Lower leg skin (tissue), 4 donors: ENCODE measurements around the gene ZNF580. TPM values are rescaled to one million over a fixed set of nuclear protein-coding genes. Genes with fewer than 3 reads are reported as not detected.

Experiments used
- DNase-seq, 2 donors: peaks; one replicate each; pipeline ENCODE4 v3.0.0-alpha.2; 2019; ENCODE audit warnings: low spot score in 2 of 2
- H3K4me3 ChIP-seq: fragments of 200-600 bp; sonication (generic); 2 replicates; pipeline ENCODE4 v1.5.1; 2017; ENCODE audit warnings: mild to moderate bottlenecking, low read depth; ENCODE audit not compliant: poor library complexity, severe bottlenecking
- POLR2A ChIP-seq, 2 donors: fragments of 450-650 bp; IDR thresholded peaks; one replicate each; pipeline ENCODE4 v1.6.1; 2016 to 2017; ENCODE audit warnings: antibody characterized with exemption in 2 of 2, mild to moderate bottlenecking in 1 of 2, moderate library complexity in 1 of 2
- WGBS, 2 donors: methylation state at CpG; one replicate each; pipeline ENCODE4 v1.1.5; 2018; 5-methylcytosine and 5-hydroxymethylcytosine counted together
- intact Hi-C: fragments of 100-400 bp; cut with DNase I; formaldehyde crosslinking; loops from one replicate; pipeline ENCODE4 v1.15.0; 2023; ENCODE audit warnings: low total_unique reads
- total RNA-seq, 4 donors: library from RNA; depleted of rRNA; stranded (reverse); fragments of >200 nt; gene quantifications; one replicate each; pipeline ENCODE4 v1.1.0, GENCODE V29; 2016
- TF ChIP-seq, protein P1 (sequence below), 3 donors: fragments of 450-650 bp; IDR thresholded peaks; one replicate each; pipeline ENCODE4 v1.5.1; 2016; ENCODE audit warnings: antibody characterized with exemption in 3 of 3, mild to moderate bottlenecking in 3 of 3, moderate library complexity in 2 of 3

The ZNF580 gene
- total RNA-seq, 4 donors from 2014 or later, result 14.1 to 38.0 (median 22.9) TPM

DNA sequence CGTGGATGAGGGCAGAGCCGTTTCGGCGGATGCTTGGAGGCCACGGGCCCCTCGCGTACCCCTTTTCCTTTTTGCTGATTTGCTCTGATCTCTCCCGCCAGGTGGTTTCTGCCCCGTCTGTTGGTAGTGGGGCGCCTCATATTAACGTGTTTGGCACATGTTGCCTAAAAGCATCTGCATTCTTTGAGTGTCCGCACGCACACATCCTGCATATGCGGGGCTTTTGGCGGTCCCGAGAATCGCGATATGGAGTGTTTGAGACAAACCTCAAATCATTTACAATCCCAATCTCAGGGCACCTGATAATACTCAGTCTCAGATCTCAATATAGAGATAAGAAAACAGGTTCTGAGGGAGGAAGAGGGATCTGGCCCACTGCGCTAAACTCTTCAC is 14.8 kb downstream of the ZNF580 start:
- DNase-seq, result no peak
- intact Hi-C loops, result no loop called here
- no peak for TF ChIP-seq POLR2A (IDR thresholded peaks at IDR 0.05)
- TF ChIP-seq, protein P1, sequence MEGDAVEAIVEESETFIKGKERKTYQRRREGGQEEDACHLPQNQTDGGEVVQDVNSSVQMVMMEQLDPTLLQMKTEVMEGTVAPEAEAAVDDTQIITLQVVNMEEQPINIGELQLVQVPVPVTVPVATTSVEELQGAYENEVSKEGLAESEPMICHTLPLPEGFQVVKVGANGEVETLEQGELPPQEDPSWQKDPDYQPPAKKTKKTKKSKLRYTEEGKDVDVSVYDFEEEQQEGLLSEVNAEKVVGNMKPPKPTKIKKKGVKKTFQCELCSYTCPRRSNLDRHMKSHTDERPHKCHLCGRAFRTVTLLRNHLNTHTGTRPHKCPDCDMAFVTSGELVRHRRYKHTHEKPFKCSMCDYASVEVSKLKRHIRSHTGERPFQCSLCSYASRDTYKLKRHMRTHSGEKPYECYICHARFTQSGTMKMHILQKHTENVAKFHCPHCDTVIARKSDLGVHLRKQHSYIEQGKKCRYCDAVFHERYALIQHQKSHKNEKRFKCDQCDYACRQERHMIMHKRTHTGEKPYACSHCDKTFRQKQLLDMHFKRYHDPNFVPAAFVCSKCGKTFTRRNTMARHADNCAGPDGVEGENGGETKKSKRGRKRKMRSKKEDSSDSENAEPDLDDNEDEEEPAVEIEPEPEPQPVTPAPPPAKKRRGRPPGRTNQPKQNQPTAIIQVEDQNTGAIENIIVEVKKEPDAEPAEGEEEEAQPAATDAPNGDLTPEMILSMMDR (IDR thresholded peaks at IDR 0.05), result no peak
- 0 to 1% methylated on average over 19 of the region's 19 CpGs for WGBS, 2 donors
- H3K4me3 ChIP-seq, result peak overlapping the region; percentile 90

DNA sequence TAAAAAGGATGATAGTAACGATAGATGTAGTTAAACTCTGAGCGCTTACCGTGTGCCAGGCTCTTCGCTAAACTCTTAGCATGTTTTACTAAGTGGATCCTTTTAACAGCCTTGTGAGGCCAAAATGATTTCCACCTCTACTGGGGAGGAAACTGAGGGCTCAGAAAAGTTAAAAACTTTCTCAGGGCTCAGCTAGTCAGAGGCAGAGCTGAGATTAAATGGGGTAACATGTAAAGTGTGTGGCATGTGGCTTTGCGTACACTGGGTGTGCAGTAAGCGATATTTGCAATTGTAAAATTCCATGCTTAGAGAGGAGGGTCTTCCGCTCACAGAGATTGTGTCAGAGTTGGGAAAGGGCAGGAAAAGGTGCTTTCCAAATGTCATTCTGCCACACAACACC is 15.8 kb downstream of the ZNF580 start:
- no peak for TF ChIP-seq POLR2A (IDR thresholded peaks at IDR 0.05)
- TF ChIP-seq, protein P1 (IDR thresholded peaks at IDR 0.05), result no peak
- WGBS, 2 donors, result 49% methylated on average over 7 of the region's 7 CpGs
- no peak for DNase-seq
- intact Hi-C loops, result no loop called here
- H3K4me3 ChIP-seq, result no peak overlapping the region

DNA sequence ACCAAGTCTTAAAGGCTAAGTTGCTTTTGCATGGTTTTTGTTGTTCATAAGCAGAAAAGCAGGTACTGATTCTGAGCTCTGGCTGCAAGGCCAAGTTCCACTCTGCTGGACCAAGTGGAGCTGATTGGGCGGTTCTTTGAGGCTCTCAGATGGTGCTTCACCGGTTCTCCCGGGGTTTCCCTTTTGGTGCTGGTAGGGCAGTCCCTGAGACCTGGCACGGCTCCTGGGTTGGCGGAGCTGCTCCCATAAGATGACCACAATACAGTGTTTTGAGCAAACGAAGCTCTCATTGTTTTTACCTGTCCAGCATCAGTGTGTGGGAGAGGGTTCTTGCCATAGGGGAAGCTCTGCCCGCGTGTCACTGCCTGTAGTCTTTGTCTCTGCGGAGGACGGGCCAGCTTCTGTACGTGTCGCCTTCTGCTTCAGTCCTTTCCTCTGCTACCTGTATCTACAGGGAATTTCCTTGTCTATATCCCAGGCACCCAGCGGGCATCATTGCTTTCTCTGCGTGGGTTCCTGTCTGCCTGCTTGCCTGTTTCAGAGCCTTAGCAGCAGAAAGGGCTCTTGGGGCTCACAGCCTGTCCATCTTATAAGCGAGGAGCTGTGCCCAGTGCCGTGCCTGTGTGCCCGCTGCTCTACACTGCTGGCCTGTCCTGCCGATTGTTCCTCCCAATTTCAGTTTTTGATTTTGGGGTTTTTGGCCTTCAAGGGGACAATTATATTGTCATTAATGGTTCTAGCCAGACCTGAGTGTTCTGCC is 16.4 kb downstream of the ZNF580 start:
- TF ChIP-seq, protein P1 (IDR thresholded peaks at IDR 0.05), result no peak
- no peak for TF ChIP-seq POLR2A (IDR thresholded peaks at IDR 0.05)
- intact Hi-C loops, result no loop called here
- H3K4me3 ChIP-seq, result no peak overlapping the region
- no peak for DNase-seq
- 30 to 38% methylated on average over 18 of the region's 18 CpGs for WGBS, 2 donors

DNA sequence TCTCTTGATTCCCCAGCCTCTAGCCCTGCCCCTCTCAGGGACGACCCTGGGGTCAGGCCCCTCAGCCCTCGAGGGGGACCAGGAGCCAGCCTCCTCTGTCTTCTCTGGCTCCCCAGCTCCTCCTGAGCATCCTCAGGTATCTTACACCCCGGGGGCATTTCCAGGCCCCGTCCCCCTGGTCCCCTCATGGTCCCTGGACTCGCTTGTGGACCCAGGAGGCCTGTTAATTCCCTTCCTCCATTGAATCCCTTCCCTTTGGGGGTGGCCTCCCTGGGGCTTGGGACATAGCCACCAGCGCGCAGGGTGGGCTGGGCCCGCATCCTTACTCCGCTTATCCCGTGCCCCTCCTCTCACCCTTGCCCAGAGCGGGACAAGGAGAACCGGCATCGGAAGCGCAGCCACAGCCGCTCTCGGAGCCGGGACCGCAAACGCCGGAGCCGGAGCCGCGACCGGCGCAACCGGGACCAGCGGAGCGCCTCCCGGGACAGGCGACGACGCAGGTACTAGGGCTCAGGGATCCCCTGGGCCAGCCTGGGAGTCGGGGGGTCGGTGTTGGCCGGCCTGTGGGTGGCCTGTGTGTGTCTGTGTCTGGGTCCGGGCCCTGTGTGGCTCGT is 18.2 kb downstream of the ZNF580 start:
- intact Hi-C loops, result no loop called here
- WGBS, 2 donors, result 87 to 90% methylated on average over 34 to 37 of the region's 37 CpGs
- H3K4me3 ChIP-seq, result no peak overlapping the region
- no peak for DNase-seq
- TF ChIP-seq, protein P1 (IDR thresholded peaks at IDR 0.05), result no peak

DNA sequence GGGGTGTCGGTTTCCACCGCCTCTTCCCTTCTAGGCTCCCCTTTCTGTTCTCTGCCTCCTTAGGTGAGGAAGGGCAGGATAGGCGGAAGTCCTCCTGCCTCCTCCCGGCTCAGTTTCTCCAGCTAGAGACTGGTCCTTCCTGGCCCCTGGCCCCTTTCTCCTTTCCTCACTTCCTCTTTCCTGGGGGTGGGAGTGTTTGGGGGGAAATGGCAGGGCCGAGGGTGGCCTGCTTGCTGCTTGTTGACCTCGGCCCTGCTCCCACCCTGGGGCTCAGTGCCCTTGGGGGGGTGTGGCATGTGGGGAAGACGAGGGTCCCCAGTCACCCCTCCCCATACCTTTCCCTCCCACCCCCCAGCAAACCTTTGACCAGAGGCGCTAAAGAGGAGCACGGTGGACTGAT is 19.0 kb downstream of the ZNF580 start:
- intact Hi-C loops, result no loop called here
- H3K4me3 ChIP-seq, result no peak overlapping the region
- DNase-seq, result no peak
- WGBS, 2 donors, result 74 to 75% methylated on average over 9 of the region's 9 CpGs
- TF ChIP-seq POLR2A (IDR thresholded peaks at IDR 0.05), result no peak
- TF ChIP-seq, protein P1 (IDR thresholded peaks at IDR 0.05), result no peak
